HFFc6 (cell line): ENCODE results near the gene DISP3. TPM values are rescaled to one million over a fixed set of nuclear protein-coding genes. Genes with fewer than 3 reads are reported as not detected.

Experiments
- DNase-seq: peaks from one replicate; pipeline ENCODE4 v3.0.0-alpha.2; 2018
- H3K27ac Mint-ChIP-seq: 2 replicates; pipeline ENCODE4 v1.8.0; 2020; ENCODE audit warnings: mild to moderate bottlenecking, mixed read lengths
- H3K27me3 Mint-ChIP-seq: 2 replicates; pipeline ENCODE4 v1.8.0; 2021; ENCODE audit warnings: mild to moderate bottlenecking, moderate library complexity, mixed read lengths; ENCODE audit not compliant: insufficient read depth
- H3K36me3 Mint-ChIP-seq: 2 replicates; pipeline ENCODE4 v1.8.0; 2021; ENCODE audit warnings: low read depth, mixed read lengths
- H3K4me1 Mint-ChIP-seq: 2 replicates; pipeline ENCODE4 v1.8.0; 2020; ENCODE audit warnings: low read depth, mixed read lengths
- H3K4me3 Mint-ChIP-seq: 2 replicates; pipeline ENCODE4 v1.8.0; 2020; ENCODE audit warnings: mild to moderate bottlenecking, moderate library complexity, mixed read lengths
- H3K9me3 Mint-ChIP-seq: 2 replicates; pipeline ENCODE4 v1.8.0; 2020; ENCODE audit warnings: mild to moderate bottlenecking, mixed read lengths
- CTCF ChIP-seq: fragments of 200-600 bp; sonication (generic); IDR thresholded peaks from 2 replicates; pipeline ENCODE4 v1.5.0; 2021; ENCODE audit warnings: antibody characterized with exemption, mild to moderate bottlenecking
- total RNA-seq, 6 experiments: library from RNA; stranded (reverse); fragmentation: NEBNext Ultra II Directional; extraction: Animal tissue kit (Norgen Biotek cat#: 25700); gene quantifications; 2 replicates in 1 of 6; 3 replicates in 5 of 6; pipeline ENCODE4 v1.2.3, GENCODE V29; 2021

The DISP3 gene
- total RNA-seq, 6 experiments from 2014 or later = not detected

GRCh38 chr1:11515368-11516300, 36.7 kb downstream of the DISP3 start:
- TF ChIP-seq CTCF = no peak
- Mint-ChIP-seq H3K27ac (no peak overlapping the region), H3K4me1 (no peaks in the 10 kb centered on the region), H3K27me3 (peaks cover 16% of the 10 kb centered on the region), H3K9me3 (peaks cover 7% of the 10 kb centered on the region), H3K4me3 (no peak overlapping the region), H3K36me3 (no peaks in the 10 kb centered on the region)
- DNase-seq = no peak

GRCh38 chr1:11516961-11517635, 38.1 kb downstream of the DISP3 start:
- H3K36me3 Mint-ChIP-seq = no peaks in the 10 kb centered on the region
- no peak for TF ChIP-seq CTCF
- no peak overlapping the region for H3K4me3 Mint-ChIP-seq
- no peak for DNase-seq
- no peak overlapping the region for H3K27ac Mint-ChIP-seq
- peaks cover 7% of the 10 kb centered on the region for H3K9me3 Mint-ChIP-seq
- H3K4me1 Mint-ChIP-seq = no peaks in the 10 kb centered on the region
- H3K27me3 Mint-ChIP-seq = peaks cover 22% of the 10 kb centered on the region

- Mint-ChIP-seq H3K4me3 (no peak overlapping the region), H3K4me1 (no peaks in the 10 kb centered on the region), H3K36me3 (no peaks in the 10 kb centered on the region), H3K27me3 (peaks cover 23% of the 10 kb centered on the region), H3K27ac (no peak overlapping the region), H3K9me3 (no peaks in the 10 kb centered on the region; the same call in 1 of the 2 replicates)
- DNase-seq = no peak
- no peak for TF ChIP-seq CTCF
These were observed 39.2 kb downstream of the DISP3 start for GRCh38 chr1:11518016-11518701.

- H3K9me3 Mint-ChIP-seq = no peaks in the 10 kb centered on the region
- peaks cover 21% of the 10 kb centered on the region for H3K27me3 Mint-ChIP-seq
- H3K4me1 Mint-ChIP-seq = no peaks in the 10 kb centered on the region
- no peak for TF ChIP-seq CTCF
- DNase-seq = no peak
- H3K36me3 Mint-ChIP-seq = no peaks in the 10 kb centered on the region
- no peak overlapping the region for H3K4me3 Mint-ChIP-seq
- no peak overlapping the region for H3K27ac Mint-ChIP-seq
These were observed 40.1 kb downstream of the DISP3 start for GRCh38 chr1:11518791-11519628.

GRCh38 chr1:11519629-11520031, 40.7 kb downstream of the DISP3 start:
- no peaks in the 10 kb centered on the region for H3K36me3 Mint-ChIP-seq
- no peaks in the 10 kb centered on the region for H3K4me1 Mint-ChIP-seq
- no peaks in the 10 kb centered on the region for H3K9me3 Mint-ChIP-seq
- H3K27ac Mint-ChIP-seq = no peak overlapping the region
- H3K4me3 Mint-ChIP-seq = no peak overlapping the region
- peaks cover 21% of the 10 kb centered on the region for H3K27me3 Mint-ChIP-seq
- no peak for TF ChIP-seq CTCF
- DNase-seq = no peak
